ENCODE results near the gene ZNF280A. TPM values are rescaled to one million over a fixed set of nuclear protein-coding genes. Genes with fewer than 3 reads are reported as not detected.

ZNF280A gene
- total and polyA plus RNA-seq, 2 of the 8 experiments (the other 6 are each of a cell fraction or from before 2014, with no cell fraction given): 0.09 to 0.61 TPM

- no peak overlapping the region for H2BK5ac ChIP-seq (ENCODE audit: low read depth, low read length)
- no peaks in the 10 kb centered on the region; the same call in 1 of the 2 replicates for H3K23me2 ChIP-seq (ENCODE audit: low read depth, low read length)
- H3K9me3 ChIP-seq (ENCODE audit: insufficient read depth in 2 of 2, low read depth in 1 of 2, low read length in 1 of 2): peaks cover 0 to 14% of the 10 kb centered on the region in 2 experiments; a peak in 2 of 4 replicates
- H3K4me2 ChIP-seq (ENCODE audit: insufficient read depth in 1 of 2, low read depth in 2 of 2, low read length in 2 of 2): no peak overlapping the region
- peak overlapping the region in 1 of 4 experiments; percentile 8; a peak in 2 of 8 replicates for H3K4me3 ChIP-seq (ENCODE audit: extremely low read depth in 1 of 4, insufficient read depth in 2 of 4, low read depth in 3 of 4, low read length in 4 of 4)
- H3K9ac ChIP-seq (replicated peaks in 1 of 4; ENCODE audit: extremely low read depth in 1 of 4, low read depth in 3 of 4, low read length in 3 of 4): no peak overlapping the region
- no peaks in the 10 kb centered on the region for H4K20me1 ChIP-seq (replicated peaks in 1 of 2; ENCODE audit: control insufficient read depth in 1 of 2, insufficient read depth in 2 of 2, low read length in 2 of 2)
- no peaks in the 10 kb centered on the region for H3K79me2 ChIP-seq (ENCODE audit: control insufficient read depth in 1 of 2, insufficient read depth in 2 of 2, low read length in 2 of 2)
- no peak overlapping the region for H4K8ac ChIP-seq (ENCODE audit: extremely low read depth, insufficient read depth, low read length)
- no peak overlapping the region for H2AFZ ChIP-seq (ENCODE audit: low read length)
- no peaks in the 10 kb centered on the region for H3K4me1 ChIP-seq (replicated peaks in 1 of 4; ENCODE audit: control insufficient read depth in 3 of 4, insufficient read depth in 4 of 4, low read length in 3 of 4)
- TF ChIP-seq POLR2A (IDR thresholded peaks at IDR 0.05; ENCODE audit: control extremely low read depth in 1 of 2, low read depth in 2 of 2, low read length in 2 of 2) (no peak), RBBP5 (IDR thresholded peaks at IDR 0.05; ENCODE audit: borderline replicate concordance, low read depth, low read length) (no peak), GABPA (IDR thresholded peaks at IDR 0.05; ENCODE audit: borderline replicate concordance, insufficient read depth, low read length) (no peak), SP1 (IDR thresholded peaks at IDR 0.05; ENCODE audit: low read depth, low read length) (no peak), RFX5 (IDR thresholded peaks at IDR 0.05; ENCODE audit: borderline replicate concordance, low read depth, low read length) (no peak)
- H3K14ac ChIP-seq (ENCODE audit: insufficient read length): no peak overlapping the region
- no peak for FAIRE-seq
- H3K56ac ChIP-seq (replicated peaks; ENCODE audit: insufficient read length, low read depth, low read length): no peak overlapping the region
- no peak overlapping the region for H4K5ac ChIP-seq (ENCODE audit: insufficient read length, low read depth, low read length)
- H3K27ac ChIP-seq (ENCODE audit: low read depth, low read length): no peak overlapping the region
- H3K27me3 ChIP-seq (replicated peaks in 1 of 4; ENCODE audit: control insufficient read depth in 3 of 4, extremely low read depth in 1 of 4, insufficient read depth in 3 of 4, low read length in 3 of 4): peaks cover 2 to 41% (median 24%) of the 10 kb centered on the region in 4 experiments; a peak in 6 of 7 replicates
- no peak overlapping the region for H2BK12ac ChIP-seq (ENCODE audit: low read depth, low read length)
- H2AK5ac ChIP-seq (ENCODE audit: low read depth, low read length): no peak overlapping the region
- no peak overlapping the region for H2BK20ac ChIP-seq (ENCODE audit: low read length)
- no peak overlapping the region for H3K23ac ChIP-seq (ENCODE audit: insufficient read length)
- CTCF ChIA-PET (ENCODE audit: partially characterized antibody): interaction anchor here (1.9 to 3.3 kb wide), 3 partner anchors 11 to 55 kb away, joined by 4 to 9 read pairs (median 5); partner anchors contain the start of gene ZNF280B
- H2BK15ac ChIP-seq (ENCODE audit: low read length): no peak overlapping the region
- H3K4ac ChIP-seq (replicated peaks; ENCODE audit: insufficient read length, low read depth, low read length): no peak overlapping the region
- no peak overlapping the region for H4K91ac ChIP-seq (replicated peaks; ENCODE audit: insufficient read length, low read length)
- H2BK120ac ChIP-seq (replicated peaks; ENCODE audit: low read depth, low read length): no peak overlapping the region
- POLR2A ChIA-PET (ENCODE audit: partially characterized antibody): no interaction called here
- WGBS, 2 experiments (ENCODE audit: extremely low coverage in 1 of 2, insufficient coverage in 1 of 2, insufficient read length in 1 of 2, insufficient replicate concordance in 2 of 2, low coverage in 1 of 2, low lambda C conversion rate in 2 of 2, missing lambda C conversion rate in 1 of 2): 86% methylated on average over 5 of the region's 5 CpGs; no CpG with 5 or more reads in 1 of the 2 experiments
- no peak overlapping the region for H3K18ac ChIP-seq (ENCODE audit: extremely low read depth, low read length)
- H3K36me3 ChIP-seq (ENCODE audit: control insufficient read depth in 2 of 4, insufficient read depth in 4 of 4, low read length in 3 of 4): no peaks in the 10 kb centered on the region
- H3K79me1 ChIP-seq (ENCODE audit: low read depth, low read length): no peaks in the 10 kb centered on the region
- DNase-seq (ENCODE audit: low read depth in 1 of 2, low spot score in 2 of 2): no peak
Measured at GRCh38 chr22:22519591-22519990, 479 bp downstream of the ZNF280A start.

Data from H1 (cell line).